ENCODE measurements around the gene HSPH1. TPM values are rescaled to one million over a fixed set of nuclear protein-coding genes. Genes with fewer than 3 reads are reported as not detected.
A peak's percentile ranks its signal among the peaks of the same experiment; 100 is the strongest.

The HSPH1 gene
- total RNA-seq (2021; ENCODE audit: unreplicated experiment) (145 TPM), Bru-seq, nascent RNA (percentile 86 among the genes with signal in this experiment), BruChase-seq, experiment 1, labeled RNA remaining after a 2-hour chase (percentile 92 among the genes with signal in this experiment), BruChase-seq, experiment 2, labeled RNA remaining after a 6-hour chase (percentile 96 among the genes with signal in this experiment)
- polyA plus RNA-seq (2012; ENCODE audit: insufficient read length): 67.9 TPM
- long read RNA-seq, full-length matches to known transcripts: 360 of 483 reads
- long read RNA-seq, partial matches to known transcripts: 89 of 483 reads
- long read RNA-seq, other reads (novel, unspliced or antisense): 34 of 483 reads

DNA sequence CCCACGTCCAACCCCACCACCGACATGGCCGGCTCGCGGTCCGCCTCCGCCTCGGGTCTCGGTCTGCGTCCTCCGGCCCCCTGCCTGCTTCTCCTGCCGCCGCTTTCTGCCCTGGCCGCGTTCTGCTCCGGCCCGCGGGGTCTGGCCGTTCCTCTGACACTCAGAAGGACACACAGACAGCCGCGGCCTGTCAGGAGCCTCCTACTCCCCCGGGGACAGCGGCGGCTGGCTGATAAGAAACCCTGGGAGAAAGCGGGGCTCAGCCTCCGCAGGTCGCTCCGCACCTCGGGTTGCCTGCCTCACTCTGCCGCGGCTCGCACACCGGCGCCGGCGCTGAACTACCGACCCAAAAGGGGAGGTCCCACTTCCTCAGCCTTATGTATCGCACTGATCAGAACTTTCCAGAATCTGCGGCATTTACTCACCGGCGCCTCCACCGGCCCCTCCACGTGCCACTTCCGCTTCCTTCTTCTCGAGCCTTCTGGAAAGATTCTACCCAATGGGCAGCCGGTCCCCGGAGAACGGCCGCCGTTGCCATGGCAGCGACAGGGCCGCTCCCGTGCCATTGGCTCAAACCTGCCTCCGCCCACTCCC lies at the start of gene HSPH1:
Gene HSPH1 (minus strand): TSS at position 348 of the 594 bp plus-strand sequence. CDS start 322 bp downstream, at position 26.
- H3K9me3 ChIP-seq (ENCODE audit: control insufficient read depth, insufficient read depth, low read depth, low read length): no peaks in the 10 kb centered on the region
- peaks cover 6% of the 10 kb centered on the region; the same call in 1 of the 2 replicates for H3K4me1 ChIP-seq (ENCODE audit: control insufficient read depth, insufficient read depth, low read length)
- in situ Hi-C loops (cut with HindIII; ENCODE audit: low pct_unique_long_range_greater_than_20kb, low sequenced_read_pairs): no loop called here
- TF ChIP-seq POLR2AphosphoS5 (IDR thresholded peaks at IDR 0.05; ENCODE audit: low read depth, low read length): peak; percentile 80
- TF ChIP-seq, protein P1, sequence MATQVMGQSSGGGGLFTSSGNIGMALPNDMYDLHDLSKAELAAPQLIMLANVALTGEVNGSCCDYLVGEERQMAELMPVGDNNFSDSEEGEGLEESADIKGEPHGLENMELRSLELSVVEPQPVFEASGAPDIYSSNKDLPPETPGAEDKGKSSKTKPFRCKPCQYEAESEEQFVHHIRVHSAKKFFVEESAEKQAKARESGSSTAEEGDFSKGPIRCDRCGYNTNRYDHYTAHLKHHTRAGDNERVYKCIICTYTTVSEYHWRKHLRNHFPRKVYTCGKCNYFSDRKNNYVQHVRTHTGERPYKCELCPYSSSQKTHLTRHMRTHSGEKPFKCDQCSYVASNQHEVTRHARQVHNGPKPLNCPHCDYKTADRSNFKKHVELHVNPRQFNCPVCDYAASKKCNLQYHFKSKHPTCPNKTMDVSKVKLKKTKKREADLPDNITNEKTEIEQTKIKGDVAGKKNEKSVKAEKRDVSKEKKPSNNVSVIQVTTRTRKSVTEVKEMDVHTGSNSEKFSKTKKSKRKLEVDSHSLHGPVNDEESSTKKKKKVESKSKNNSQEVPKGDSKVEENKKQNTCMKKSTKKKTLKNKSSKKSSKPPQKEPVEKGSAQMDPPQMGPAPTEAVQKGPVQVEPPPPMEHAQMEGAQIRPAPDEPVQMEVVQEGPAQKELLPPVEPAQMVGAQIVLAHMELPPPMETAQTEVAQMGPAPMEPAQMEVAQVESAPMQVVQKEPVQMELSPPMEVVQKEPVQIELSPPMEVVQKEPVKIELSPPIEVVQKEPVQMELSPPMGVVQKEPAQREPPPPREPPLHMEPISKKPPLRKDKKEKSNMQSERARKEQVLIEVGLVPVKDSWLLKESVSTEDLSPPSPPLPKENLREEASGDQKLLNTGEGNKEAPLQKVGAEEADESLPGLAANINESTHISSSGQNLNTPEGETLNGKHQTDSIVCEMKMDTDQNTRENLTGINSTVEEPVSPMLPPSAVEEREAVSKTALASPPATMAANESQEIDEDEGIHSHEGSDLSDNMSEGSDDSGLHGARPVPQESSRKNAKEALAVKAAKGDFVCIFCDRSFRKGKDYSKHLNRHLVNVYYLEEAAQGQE (IDR thresholded peaks at IDR 0.05; ENCODE audit: insufficient read depth in 1 of 2, low read depth in 2 of 2, low read length in 1 of 2): no peak
- TF ChIP-seq SIN3A (IDR thresholded peaks at IDR 0.05; ENCODE audit: borderline replicate concordance, insufficient read depth, low read depth, low read length): peak; percentile 58; the same call in 1 of the 2 replicates
- peaks cover 19% of the 10 kb centered on the region for H3K36me3 ChIP-seq (ENCODE audit: control insufficient read depth, insufficient read depth, low read length)
- DNase-seq (ENCODE audit: low read depth, low spot score): peak; percentile 75
- H3K27ac ChIP-seq (ENCODE audit: low read length): peak within 1 kb of the TSS; percentile 88
- no peaks in the 10 kb centered on the region for H3K27me3 ChIP-seq (ENCODE audit: control insufficient read depth, insufficient read depth, low read length)
- POLR2A ChIA-PET: no interaction called here
- no TSS peak for BruUV-seq (replicated peaks)
- CTCF ChIA-PET: no interaction called here
- ATAC-seq: peak; percentile 95
- peak within 1 kb of the TSS; percentile 85 for H3K4me3 ChIP-seq (ENCODE audit: low read depth in 2 of 2, low read length in 2 of 2)
- intact Hi-C loops (cut with micrococcal nuclease; ENCODE audit: unreplicated experiment): no loop called here

DNA sequence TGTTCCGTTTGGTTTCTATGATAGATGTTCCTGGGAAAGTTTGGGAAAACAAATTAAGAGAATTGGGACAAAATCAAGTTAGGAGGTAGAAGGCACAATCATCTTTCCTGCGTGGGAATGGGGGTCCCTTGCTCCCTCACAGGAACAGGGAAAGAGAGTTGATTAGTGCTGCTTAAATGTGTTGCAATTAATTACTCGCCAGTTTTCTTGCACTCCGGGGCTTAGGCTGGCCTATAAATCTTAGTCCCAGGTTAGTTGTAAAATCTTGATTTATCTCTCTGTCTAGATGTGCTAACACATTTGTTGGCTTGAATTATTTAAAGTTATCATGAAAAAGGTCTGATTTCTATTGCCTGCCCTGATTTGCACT lies 48.1 kb upstream of the HSPH1 start:
- no peaks in the 10 kb centered on the region for H3K36me3 ChIP-seq (ENCODE audit: control insufficient read depth, insufficient read depth, low read length)
- in situ Hi-C loops (cut with HindIII; ENCODE audit: low pct_unique_long_range_greater_than_20kb, low sequenced_read_pairs): no loop called here
- BruUV-seq (replicated peaks): no TSS peak
- H3K27me3 ChIP-seq (ENCODE audit: control insufficient read depth, insufficient read depth, low read length): no peaks in the 10 kb centered on the region
- DNase-seq (ENCODE audit: low read depth, low spot score): no peak
- CTCF ChIA-PET: no interaction called here
- no peak for ATAC-seq
- H3K4me1 ChIP-seq (ENCODE audit: control insufficient read depth, insufficient read depth, low read length): peaks cover 15% of the 10 kb centered on the region
- intact Hi-C loops (cut with micrococcal nuclease; ENCODE audit: unreplicated experiment): no loop called here
- TF ChIP-seq SIN3A (IDR thresholded peaks at IDR 0.05; ENCODE audit: borderline replicate concordance, insufficient read depth, low read depth, low read length): no peak
- TF ChIP-seq, protein P2, sequence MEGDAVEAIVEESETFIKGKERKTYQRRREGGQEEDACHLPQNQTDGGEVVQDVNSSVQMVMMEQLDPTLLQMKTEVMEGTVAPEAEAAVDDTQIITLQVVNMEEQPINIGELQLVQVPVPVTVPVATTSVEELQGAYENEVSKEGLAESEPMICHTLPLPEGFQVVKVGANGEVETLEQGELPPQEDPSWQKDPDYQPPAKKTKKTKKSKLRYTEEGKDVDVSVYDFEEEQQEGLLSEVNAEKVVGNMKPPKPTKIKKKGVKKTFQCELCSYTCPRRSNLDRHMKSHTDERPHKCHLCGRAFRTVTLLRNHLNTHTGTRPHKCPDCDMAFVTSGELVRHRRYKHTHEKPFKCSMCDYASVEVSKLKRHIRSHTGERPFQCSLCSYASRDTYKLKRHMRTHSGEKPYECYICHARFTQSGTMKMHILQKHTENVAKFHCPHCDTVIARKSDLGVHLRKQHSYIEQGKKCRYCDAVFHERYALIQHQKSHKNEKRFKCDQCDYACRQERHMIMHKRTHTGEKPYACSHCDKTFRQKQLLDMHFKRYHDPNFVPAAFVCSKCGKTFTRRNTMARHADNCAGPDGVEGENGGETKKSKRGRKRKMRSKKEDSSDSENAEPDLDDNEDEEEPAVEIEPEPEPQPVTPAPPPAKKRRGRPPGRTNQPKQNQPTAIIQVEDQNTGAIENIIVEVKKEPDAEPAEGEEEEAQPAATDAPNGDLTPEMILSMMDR (IDR thresholded peaks at IDR 0.05): no peak
- no peak for TF ChIP-seq POLR2AphosphoS5 (IDR thresholded peaks at IDR 0.05; ENCODE audit: low read depth, low read length)
- TF ChIP-seq, protein P1 (IDR thresholded peaks at IDR 0.05; ENCODE audit: insufficient read depth in 1 of 2, low read depth in 2 of 2, low read length in 1 of 2): no peak
- TF ChIP-seq TCF7L2 (IDR thresholded peaks at IDR 0.05; ENCODE audit: low read depth, low read length): no peak
- no peak overlapping the region for H3K27ac ChIP-seq (ENCODE audit: low read length)
- H3K9me3 ChIP-seq (ENCODE audit: control insufficient read depth, insufficient read depth, low read depth, low read length): no peaks in the 10 kb centered on the region
- H3K4me3 ChIP-seq (ENCODE audit: low read depth in 2 of 2, low read length in 2 of 2): no peak overlapping the region
- POLR2A ChIA-PET: no interaction called here

All from Panc1 (cell line).